ENCODE results near the gene CNFN. TPM values are rescaled to one million over a fixed set of nuclear protein-coding genes. Genes with fewer than 3 reads are reported as not detected.

CNFN gene
- not detected for total RNA-seq
- 2.4 TPM for polyA plus RNA-seq

GRCh38 chr19:42389899-42390298 is at the start of gene CNFN:
CNFN (minus strand) TSS chr19:42390297; CDS start chr19:42389037, 1,260 bp downstream.
- no peak within 1 kb of the TSS for H3K27ac ChIP-seq (ENCODE audit: low read depth)
- H3K36me3 ChIP-seq (ENCODE audit: insufficient read depth), result no peaks in the 10 kb centered on the region
- H3K4me1 ChIP-seq (ENCODE audit: insufficient read depth), result peaks cover 1% of the 10 kb centered on the region
- 51% methylated on average over 12 of the region's 12 CpGs for WGBS
- H3K4me3 ChIP-seq (ENCODE audit: low read depth, low read length), result no peak within 1 kb of the TSS
- DNase-seq (ENCODE audit: extremely low spot score), result no peak

- H3K36me3 ChIP-seq (ENCODE audit: insufficient read depth), result no peaks in the 10 kb centered on the region
- H3K4me3 ChIP-seq (ENCODE audit: low read depth, low read length), result no peak overlapping the region
- H3K4me1 ChIP-seq (ENCODE audit: insufficient read depth), result no peaks in the 10 kb centered on the region
- H3K27ac ChIP-seq (ENCODE audit: low read depth), result no peak overlapping the region
- 78% methylated on average over 3 of the region's 3 CpGs for WGBS
- DNase-seq (ENCODE audit: extremely low spot score), result no peak
Measured at GRCh38 chr19:42436006-42436405, 45.9 kb upstream of the CNFN start.

GRCh38 chr19:42435316-42435715 is 45.2 kb upstream of the CNFN start:
- WGBS, result 93% methylated on average over 6 of the region's 6 CpGs
- Histone ChIP-seq H3K36me3 (ENCODE audit: insufficient read depth) (no peaks in the 10 kb centered on the region), H3K4me3 (ENCODE audit: low read depth, low read length) (no peak overlapping the region), H3K27ac (ENCODE audit: low read depth) (no peak overlapping the region), H3K4me1 (ENCODE audit: insufficient read depth) (no peaks in the 10 kb centered on the region)
- no peak for DNase-seq (ENCODE audit: extremely low spot score)

GRCh38 chr19:42433503-42434260 is 43.6 kb upstream of the CNFN start:
- DNase-seq (ENCODE audit: extremely low spot score), result no peak
- no peaks in the 10 kb centered on the region for H3K4me1 ChIP-seq (ENCODE audit: insufficient read depth)
- WGBS, result 42% methylated on average over 9 of the region's 9 CpGs
- no peaks in the 10 kb centered on the region for H3K36me3 ChIP-seq (ENCODE audit: insufficient read depth)
- no peak overlapping the region for H3K4me3 ChIP-seq (ENCODE audit: low read depth, low read length)
- H3K27ac ChIP-seq (ENCODE audit: low read depth), result no peak overlapping the region

- H3K27ac ChIP-seq (ENCODE audit: low read depth), result no peak overlapping the region
- no peaks in the 10 kb centered on the region for H3K4me1 ChIP-seq (ENCODE audit: insufficient read depth)
- no peaks in the 10 kb centered on the region for H3K36me3 ChIP-seq (ENCODE audit: insufficient read depth)
- WGBS, result 99% methylated on average over 1 of the region's 1 CpG
- H3K4me3 ChIP-seq (ENCODE audit: low read depth, low read length), result no peak overlapping the region
- no peak for DNase-seq (ENCODE audit: extremely low spot score)
Measured at GRCh38 chr19:42431486-42431885, 41.4 kb upstream of the CNFN start.

- Histone ChIP-seq H3K36me3 (ENCODE audit: insufficient read depth) (no peaks in the 10 kb centered on the region), H3K4me3 (ENCODE audit: low read depth, low read length) (no peak overlapping the region), H3K4me1 (ENCODE audit: insufficient read depth) (no peaks in the 10 kb centered on the region), H3K27ac (ENCODE audit: low read depth) (no peak overlapping the region)
- DNase-seq (ENCODE audit: extremely low spot score), result no peak
- 86% methylated on average over 3 of the region's 3 CpGs for WGBS
Measured at GRCh38 chr19:42428676-42429075, 38.6 kb upstream of the CNFN start.

- WGBS, result 34% methylated on average over 4 of the region's 4 CpGs
- H3K4me1 ChIP-seq (ENCODE audit: insufficient read depth), result no peaks in the 10 kb centered on the region
- no peak within 1 kb of the TSS for H3K4me3 ChIP-seq (ENCODE audit: low read depth, low read length)
- no peak within 1 kb of the TSS for H3K27ac ChIP-seq (ENCODE audit: low read depth)
- DNase-seq (ENCODE audit: extremely low spot score), result no peak
- H3K36me3 ChIP-seq (ENCODE audit: insufficient read depth), result no peaks in the 10 kb centered on the region
Measured at GRCh38 chr19:42427313-42427712, 37.2 kb upstream of the CNFN start, which contains the start of gene LIPE. LIPE (minus strand) TSS chr19:42427388; CDS start chr19:42427149, 239 bp downstream.

- DNase-seq (ENCODE audit: extremely low spot score), result no peak
- WGBS, result 93% methylated on average over 3 of the region's 3 CpGs
- no peak overlapping the region for H3K27ac ChIP-seq (ENCODE audit: low read depth)
- no peaks in the 10 kb centered on the region for H3K36me3 ChIP-seq (ENCODE audit: insufficient read depth)
- no peak overlapping the region for H3K4me3 ChIP-seq (ENCODE audit: low read depth, low read length)
- H3K4me1 ChIP-seq (ENCODE audit: insufficient read depth), result no peaks in the 10 kb centered on the region
Measured at GRCh38 chr19:42426643-42427042, 36.5 kb upstream of the CNFN start.

- DNase-seq (ENCODE audit: extremely low spot score), result no peak
- Histone ChIP-seq H3K27ac (ENCODE audit: low read depth) (no peak overlapping the region), H3K4me1 (ENCODE audit: insufficient read depth) (no peaks in the 10 kb centered on the region), H3K4me3 (ENCODE audit: low read depth, low read length) (no peak overlapping the region), H3K36me3 (ENCODE audit: insufficient read depth) (no peaks in the 10 kb centered on the region)
- WGBS, result 75% methylated on average over 13 of the region's 13 CpGs
Measured at GRCh38 chr19:42424712-42425131, 34.6 kb upstream of the CNFN start.

GRCh38 chr19:42424345-42424707 is 34.2 kb upstream of the CNFN start:
- H3K27ac ChIP-seq (ENCODE audit: low read depth), result no peak overlapping the region
- no peaks in the 10 kb centered on the region for H3K4me1 ChIP-seq (ENCODE audit: insufficient read depth)
- DNase-seq (ENCODE audit: extremely low spot score), result no peak
- WGBS, result 57% methylated on average over 15 of the region's 15 CpGs
- no peaks in the 10 kb centered on the region for H3K36me3 ChIP-seq (ENCODE audit: insufficient read depth)
- peak overlapping the region; percentile 45 for H3K4me3 ChIP-seq (ENCODE audit: low read depth, low read length)

- peak overlapping the region; percentile 45 for H3K4me3 ChIP-seq (ENCODE audit: low read depth, low read length)
- no peak overlapping the region for H3K27ac ChIP-seq (ENCODE audit: low read depth)
- 1% methylated on average over 65 of the region's 65 CpGs for WGBS
- H3K4me1 ChIP-seq (ENCODE audit: insufficient read depth), result no peaks in the 10 kb centered on the region
- peak; percentile 92 for DNase-seq (ENCODE audit: extremely low spot score)
- no peaks in the 10 kb centered on the region for H3K36me3 ChIP-seq (ENCODE audit: insufficient read depth)
Measured at GRCh38 chr19:42423462-42424344, 33.6 kb upstream of the CNFN start.

- Histone ChIP-seq H3K4me1 (ENCODE audit: insufficient read depth) (no peaks in the 10 kb centered on the region), H3K27ac (ENCODE audit: low read depth) (peak overlapping the region; percentile 0), H3K36me3 (ENCODE audit: insufficient read depth) (no peaks in the 10 kb centered on the region), H3K4me3 (ENCODE audit: low read depth, low read length) (peak overlapping the region; percentile 45)
- DNase-seq (ENCODE audit: extremely low spot score), result no peak
- WGBS, result 3% methylated on average over 38 of the region's 38 CpGs
Measured at GRCh38 chr19:42422901-42423461, 32.9 kb upstream of the CNFN start.

- WGBS, result 61% methylated on average over 17 of the region's 17 CpGs
- peak overlapping the region; percentile 45 for H3K4me3 ChIP-seq (ENCODE audit: low read depth, low read length)
- no peak for DNase-seq (ENCODE audit: extremely low spot score)
- peak overlapping the region; percentile 0 for H3K27ac ChIP-seq (ENCODE audit: low read depth)
- no peaks in the 10 kb centered on the region for H3K4me1 ChIP-seq (ENCODE audit: insufficient read depth)
- no peaks in the 10 kb centered on the region for H3K36me3 ChIP-seq (ENCODE audit: insufficient read depth)
Measured at GRCh38 chr19:42422092-42422900, 32.2 kb upstream of the CNFN start.
